ENCODE results near the gene SCYL3. TPM values are rescaled to one million over a fixed set of nuclear protein-coding genes. Genes with fewer than 3 reads are reported as not detected.

Gene SCYL3
- total RNA-seq, 1 donor: 10.1 TPM

DNA sequence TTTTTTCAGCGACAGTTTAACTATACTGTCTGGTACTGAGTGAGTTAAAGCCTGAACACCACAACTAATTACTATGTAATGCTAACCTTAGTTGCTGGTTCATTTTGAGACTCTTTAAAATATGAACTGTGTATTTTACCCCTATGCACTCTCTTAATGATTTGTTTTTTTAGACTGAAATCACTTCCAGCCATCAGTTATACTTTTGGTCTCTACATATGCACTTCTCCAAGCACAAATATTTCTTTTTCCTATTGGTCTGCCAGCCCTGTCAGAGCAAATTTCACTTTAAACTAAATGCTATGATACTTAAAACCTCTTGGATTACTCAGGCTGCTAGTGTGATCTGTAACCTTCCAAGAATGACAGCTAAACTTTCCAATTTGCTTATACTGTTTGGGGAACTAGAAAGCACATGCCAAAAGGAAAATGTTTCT, 38.1 kb upstream of the SCYL3 start:
- no peaks in the 10 kb centered on the region for H3K36me3 ChIP-seq (ENCODE audit: insufficient read depth, low read length)
- TF ChIP-seq, protein P1, sequence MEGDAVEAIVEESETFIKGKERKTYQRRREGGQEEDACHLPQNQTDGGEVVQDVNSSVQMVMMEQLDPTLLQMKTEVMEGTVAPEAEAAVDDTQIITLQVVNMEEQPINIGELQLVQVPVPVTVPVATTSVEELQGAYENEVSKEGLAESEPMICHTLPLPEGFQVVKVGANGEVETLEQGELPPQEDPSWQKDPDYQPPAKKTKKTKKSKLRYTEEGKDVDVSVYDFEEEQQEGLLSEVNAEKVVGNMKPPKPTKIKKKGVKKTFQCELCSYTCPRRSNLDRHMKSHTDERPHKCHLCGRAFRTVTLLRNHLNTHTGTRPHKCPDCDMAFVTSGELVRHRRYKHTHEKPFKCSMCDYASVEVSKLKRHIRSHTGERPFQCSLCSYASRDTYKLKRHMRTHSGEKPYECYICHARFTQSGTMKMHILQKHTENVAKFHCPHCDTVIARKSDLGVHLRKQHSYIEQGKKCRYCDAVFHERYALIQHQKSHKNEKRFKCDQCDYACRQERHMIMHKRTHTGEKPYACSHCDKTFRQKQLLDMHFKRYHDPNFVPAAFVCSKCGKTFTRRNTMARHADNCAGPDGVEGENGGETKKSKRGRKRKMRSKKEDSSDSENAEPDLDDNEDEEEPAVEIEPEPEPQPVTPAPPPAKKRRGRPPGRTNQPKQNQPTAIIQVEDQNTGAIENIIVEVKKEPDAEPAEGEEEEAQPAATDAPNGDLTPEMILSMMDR (IDR thresholded peaks at IDR 0.05; ENCODE audit: extremely low read depth, low read depth, low read length): no peak
- no peaks in the 10 kb centered on the region for H3K9me3 ChIP-seq (ENCODE audit: low read depth, low read length)
- no peaks in the 10 kb centered on the region for H3K79me2 ChIP-seq (ENCODE audit: insufficient read depth, low read length)
- no peak overlapping the region for H2AFZ ChIP-seq (ENCODE audit: low read length)
- peak overlapping the region; percentile 9 for H3K27ac ChIP-seq (ENCODE audit: low read depth, low read length)
- H4K20me1 ChIP-seq (ENCODE audit: insufficient read depth, low read length): no peaks in the 10 kb centered on the region
- H3K4me1 ChIP-seq (ENCODE audit: insufficient read depth, low read length): peaks cover 18% of the 10 kb centered on the region
- H3K4me3 ChIP-seq (ENCODE audit: insufficient read depth, low read length): no peak overlapping the region
- no peak for DNase-seq (ENCODE audit: insufficient read length, low spot score, missing footprints)
- peak overlapping the region; percentile 19 for H3K4me2 ChIP-seq (ENCODE audit: insufficient read depth, low read length)
- H3K27me3 ChIP-seq (ENCODE audit: insufficient read depth, low read length): no peaks in the 10 kb centered on the region

DNA sequence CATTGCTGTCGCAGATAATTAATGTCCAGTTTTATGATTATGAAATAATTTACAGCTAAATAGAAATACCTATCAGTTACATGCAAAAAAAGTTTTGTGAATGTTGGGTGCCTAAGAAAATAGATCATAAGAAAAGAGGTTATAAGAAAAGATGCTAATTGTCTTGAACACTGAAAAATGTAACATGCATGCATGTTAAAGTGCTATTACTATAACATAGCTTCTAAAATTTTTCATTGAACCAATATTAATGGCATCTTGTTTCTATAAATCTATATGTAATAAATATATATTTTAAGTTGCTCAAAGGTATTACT, 35.5 kb upstream of the SCYL3 start:
- H3K4me1 ChIP-seq (ENCODE audit: insufficient read depth, low read length): peaks cover 13% of the 10 kb centered on the region

DNA sequence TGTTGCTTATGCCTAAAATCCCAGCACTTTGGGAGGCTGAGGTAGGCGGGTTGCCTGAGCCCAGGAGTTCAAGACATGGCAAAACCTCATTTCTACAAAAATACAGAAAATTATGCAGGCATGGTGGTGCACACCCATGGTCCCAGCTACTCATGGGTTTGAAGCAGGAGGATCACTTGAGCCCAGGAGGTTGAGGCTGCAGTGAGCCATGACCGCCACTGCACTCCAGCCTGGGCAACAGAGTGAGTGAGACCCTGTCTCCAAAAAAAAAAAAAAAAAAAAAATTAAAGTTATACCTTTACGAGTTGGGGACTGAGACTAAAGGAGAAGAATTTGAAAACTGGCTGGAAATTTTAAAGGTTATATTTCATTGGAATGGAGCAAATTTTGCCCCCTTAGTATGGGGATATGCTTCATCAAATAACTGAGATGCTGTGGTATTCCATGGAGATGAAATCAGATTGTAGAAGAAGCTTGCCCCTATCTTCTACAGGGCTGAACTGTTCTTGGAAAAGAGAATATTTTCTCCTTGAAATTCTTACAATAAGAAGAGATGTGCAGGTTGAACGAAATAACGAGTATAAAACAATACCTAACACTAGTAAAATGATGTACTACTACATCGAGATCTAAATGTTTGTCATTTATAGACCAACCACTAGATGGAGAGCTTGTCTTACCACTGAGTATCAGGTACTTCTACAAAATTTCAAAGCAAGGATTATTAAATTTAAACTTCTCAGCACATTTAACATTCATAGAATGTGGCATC, 34.9 kb upstream of the SCYL3 start:
- Histone ChIP-seq H3K27ac (ENCODE audit: low read depth, low read length) (no peak overlapping the region), H4K20me1 (ENCODE audit: insufficient read depth, low read length) (no peaks in the 10 kb centered on the region), H3K27me3 (ENCODE audit: insufficient read depth, low read length) (no peaks in the 10 kb centered on the region), H3K79me2 (ENCODE audit: insufficient read depth, low read length) (no peaks in the 10 kb centered on the region), H2AFZ (ENCODE audit: low read length) (no peak overlapping the region), H3K36me3 (ENCODE audit: insufficient read depth, low read length) (no peaks in the 10 kb centered on the region), H3K4me2 (ENCODE audit: insufficient read depth, low read length) (no peak overlapping the region), H3K9me3 (ENCODE audit: low read depth, low read length) (no peaks in the 10 kb centered on the region), H3K4me1 (ENCODE audit: insufficient read depth, low read length) (peaks cover 11% of the 10 kb centered on the region), H3K4me3 (ENCODE audit: insufficient read depth, low read length) (no peak overlapping the region)
- TF ChIP-seq, protein P1 (IDR thresholded peaks at IDR 0.05; ENCODE audit: extremely low read depth, low read depth, low read length): peak; percentile 72
- DNase-seq (ENCODE audit: insufficient read length, low spot score, missing footprints): no peak

More for the DNA sequence above, 35.5 kb upstream of the SCYL3 start:
- H3K4me2 ChIP-seq (ENCODE audit: insufficient read depth, low read length): no peak overlapping the region
- TF ChIP-seq, protein P1 (IDR thresholded peaks at IDR 0.05; ENCODE audit: extremely low read depth, low read depth, low read length): no peak
- H3K9me3 ChIP-seq (ENCODE audit: low read depth, low read length): no peaks in the 10 kb centered on the region
- no peak overlapping the region for H2AFZ ChIP-seq (ENCODE audit: low read length)
- H3K27me3 ChIP-seq (ENCODE audit: insufficient read depth, low read length): no peaks in the 10 kb centered on the region
- DNase-seq (ENCODE audit: insufficient read length, low spot score, missing footprints): no peak
- H3K79me2 ChIP-seq (ENCODE audit: insufficient read depth, low read length): no peaks in the 10 kb centered on the region
- no peak overlapping the region for H3K27ac ChIP-seq (ENCODE audit: low read depth, low read length)
- no peaks in the 10 kb centered on the region for H4K20me1 ChIP-seq (ENCODE audit: insufficient read depth, low read length)
- H3K36me3 ChIP-seq (ENCODE audit: insufficient read depth, low read length): no peaks in the 10 kb centered on the region
- H3K4me3 ChIP-seq (ENCODE audit: insufficient read depth, low read length): no peak overlapping the region

DNA sequence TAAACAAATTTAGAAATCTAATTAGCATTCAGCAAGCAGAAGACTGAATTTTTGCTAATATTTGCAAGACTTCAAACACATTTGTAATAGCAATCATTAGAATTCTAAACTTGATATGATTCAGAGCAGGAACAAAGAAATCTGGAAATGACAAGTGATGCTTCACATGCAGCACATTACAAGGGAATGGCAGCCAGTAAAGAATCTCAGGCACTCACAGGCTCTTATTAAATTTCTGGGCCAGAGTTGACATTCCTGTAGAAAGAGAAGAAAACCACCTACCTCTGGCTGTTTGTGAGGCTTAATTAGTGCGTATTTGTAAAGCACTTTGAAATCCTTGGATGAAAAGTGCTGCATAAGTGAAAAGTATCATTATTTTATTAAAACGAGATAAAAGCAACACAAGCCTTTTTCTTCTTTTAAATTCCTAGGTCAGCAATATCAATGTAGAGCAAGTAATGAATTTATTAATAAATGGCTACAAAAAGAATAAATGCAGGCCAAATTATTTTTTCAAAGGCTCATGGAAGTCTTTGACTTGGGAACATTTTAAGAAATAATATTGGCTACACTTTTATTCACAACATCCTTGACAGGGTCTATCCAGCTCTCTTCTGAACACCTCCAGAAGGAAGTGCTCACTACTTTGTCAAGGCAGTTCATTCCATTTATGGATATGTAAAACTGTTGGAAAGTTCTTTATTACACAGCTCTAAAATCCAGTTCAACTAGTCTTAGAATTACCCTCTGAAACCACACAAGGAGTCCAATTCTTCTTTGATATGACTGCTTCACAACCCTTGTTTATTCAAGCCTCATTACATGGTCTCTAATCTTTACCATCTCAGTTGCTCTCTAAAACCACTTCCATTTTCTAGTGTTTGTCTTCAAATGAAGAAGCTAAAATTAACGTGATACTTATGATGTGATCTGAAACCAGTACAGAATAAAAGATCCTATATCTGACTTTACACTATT, 32.1 kb upstream of the SCYL3 start:
- no peaks in the 10 kb centered on the region for H4K20me1 ChIP-seq (ENCODE audit: insufficient read depth, low read length)
- H3K36me3 ChIP-seq (ENCODE audit: insufficient read depth, low read length): no peaks in the 10 kb centered on the region
- no peaks in the 10 kb centered on the region for H3K79me2 ChIP-seq (ENCODE audit: insufficient read depth, low read length)
- H3K4me2 ChIP-seq (ENCODE audit: insufficient read depth, low read length): no peak overlapping the region
- no peaks in the 10 kb centered on the region for H3K9me3 ChIP-seq (ENCODE audit: low read depth, low read length)
- no peaks in the 10 kb centered on the region for H3K4me1 ChIP-seq (ENCODE audit: insufficient read depth, low read length)
- TF ChIP-seq, protein P1 (IDR thresholded peaks at IDR 0.05; ENCODE audit: extremely low read depth, low read depth, low read length): no peak
- H3K27me3 ChIP-seq (ENCODE audit: insufficient read depth, low read length): no peaks in the 10 kb centered on the region
- no peak for DNase-seq (ENCODE audit: insufficient read length, low spot score, missing footprints)
- no peak overlapping the region for H2AFZ ChIP-seq (ENCODE audit: low read length)
- no peak overlapping the region for H3K27ac ChIP-seq (ENCODE audit: low read depth, low read length)
- no peak overlapping the region for H3K4me3 ChIP-seq (ENCODE audit: insufficient read depth, low read length)

All from osteoblast (primary cell).